Inferior parietal cortex (tissue), 1 donor: ENCODE data around the gene NYNRIN.
"Not testable (repeated sequence)": the region's sequence is repeated elsewhere in the genome, so short reads cannot be mapped to it uniquely, and the experiment has no call there.

Experiments used
- DNase-seq: peaks from one replicate; pipeline ENCODE4 v3.0.0-alpha.2; 2016; ENCODE audit errors: extremely low spot score

Gene NYNRIN

DNA sequence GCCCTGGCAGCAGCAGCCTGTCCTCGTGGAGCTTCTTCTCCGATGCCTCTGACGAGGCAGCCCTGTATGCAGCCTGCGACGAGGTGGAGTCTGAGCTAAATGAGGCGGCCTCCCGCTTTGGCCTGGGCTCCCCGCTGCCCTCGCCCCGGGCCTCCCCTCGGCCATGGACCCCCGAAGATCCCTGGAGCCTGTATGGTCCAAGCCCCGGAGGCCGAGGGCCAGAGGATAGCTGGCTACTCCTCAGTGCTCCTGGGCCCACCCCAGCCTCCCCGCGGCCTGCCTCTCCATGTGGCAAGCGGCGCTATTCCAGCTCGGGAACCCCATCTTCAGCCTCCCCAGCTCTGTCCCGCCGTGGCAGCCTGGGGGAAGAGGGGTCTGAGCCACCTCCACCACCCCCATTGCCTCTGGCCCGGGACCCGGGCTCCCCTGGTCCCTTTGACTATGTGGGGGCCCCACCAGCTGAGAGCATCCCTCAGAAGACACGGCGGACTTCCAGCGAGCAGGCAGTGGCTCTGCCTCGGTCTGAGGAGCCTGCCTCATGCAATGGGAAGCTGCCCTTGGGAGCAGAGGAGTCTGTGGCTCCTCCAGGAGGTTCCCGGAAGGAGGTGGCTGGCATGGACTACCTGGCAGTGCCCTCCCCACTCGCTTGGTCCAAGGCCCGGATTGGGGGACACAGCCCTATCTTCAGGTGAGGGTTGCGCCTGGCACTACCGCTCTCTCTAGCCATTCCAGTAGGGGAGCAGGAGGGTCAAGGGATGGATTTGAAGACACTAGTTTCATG, 28.7 kb upstream of the NYNRIN start:
- no peak for DNase-seq

DNA sequence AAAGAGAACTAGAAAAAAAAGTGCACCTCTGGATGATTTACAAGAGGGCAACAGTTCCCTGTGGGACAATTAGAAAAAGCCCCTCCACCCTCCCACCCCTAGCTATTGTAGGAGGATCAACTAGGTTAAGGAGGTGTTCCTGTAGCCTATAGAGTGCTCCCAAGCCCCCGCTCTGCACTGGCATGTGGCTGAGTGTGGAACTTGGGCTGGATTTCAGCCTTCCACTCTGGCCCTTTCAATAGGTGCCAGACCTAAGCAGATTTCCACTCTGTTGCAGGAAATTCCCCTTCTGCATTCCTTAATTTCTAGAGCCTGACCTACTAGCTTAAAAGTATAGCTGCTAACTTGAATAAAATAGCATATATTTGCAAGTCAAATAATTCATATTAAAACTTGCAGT, 28.1 kb upstream of the NYNRIN start:
- no peak for DNase-seq

DNA sequence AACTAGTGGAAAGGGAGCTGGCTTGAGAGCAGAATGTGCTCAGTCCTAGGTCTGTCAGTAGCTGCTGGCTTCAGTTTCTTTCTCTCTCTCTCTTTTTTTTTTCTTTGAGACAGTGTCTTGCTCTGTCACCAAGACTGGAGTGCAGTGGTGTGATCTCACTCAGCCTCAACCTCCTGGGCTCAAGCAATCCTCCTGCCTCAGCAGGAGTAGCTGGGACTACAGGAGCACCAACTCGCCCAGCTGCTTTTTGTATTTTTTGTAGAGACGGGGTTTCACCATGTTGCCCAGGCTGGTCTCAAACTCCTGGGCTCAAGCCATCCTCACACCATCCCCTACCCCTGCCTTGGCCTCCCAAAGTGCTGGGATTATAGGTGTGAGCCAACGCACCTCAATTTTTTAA, 27.2 kb upstream of the NYNRIN start:
- not testable (repeated sequence) for DNase-seq

DNA sequence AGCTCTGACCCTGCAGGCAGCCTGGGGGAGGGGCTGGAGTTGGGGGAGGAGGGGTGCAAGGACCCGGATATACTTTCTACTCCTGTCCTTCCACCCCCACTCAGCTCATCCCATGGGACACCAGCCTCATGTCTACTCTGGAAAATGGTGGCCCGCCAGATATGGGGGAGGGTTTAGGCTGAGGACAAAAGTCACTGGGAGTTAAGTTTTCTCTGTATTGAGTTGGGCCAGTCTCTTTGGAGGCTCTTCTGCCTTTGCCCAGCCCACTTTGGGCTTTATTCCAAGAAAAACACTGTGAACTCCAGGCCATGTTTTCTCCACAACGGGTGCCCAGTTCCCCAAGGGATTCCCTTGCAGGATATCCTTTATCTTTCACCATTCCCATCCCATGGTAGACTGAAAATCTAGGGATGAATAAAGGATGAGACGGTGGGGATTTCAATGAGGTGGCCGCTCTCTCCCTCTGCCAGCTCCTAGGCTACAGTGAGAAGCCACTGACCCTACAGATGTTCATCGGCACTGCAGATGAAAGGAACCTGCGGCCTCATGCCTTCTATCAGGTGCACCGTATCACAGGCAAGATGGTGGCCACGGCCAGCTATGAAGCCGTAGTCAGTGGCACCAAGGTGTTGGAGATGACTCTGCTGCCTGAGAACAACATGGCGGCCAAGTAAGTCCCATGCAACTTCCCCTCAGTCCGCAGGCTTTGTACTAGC, 25.9 kb upstream of the NYNRIN start:
- DNase-seq = no peak

DNA sequence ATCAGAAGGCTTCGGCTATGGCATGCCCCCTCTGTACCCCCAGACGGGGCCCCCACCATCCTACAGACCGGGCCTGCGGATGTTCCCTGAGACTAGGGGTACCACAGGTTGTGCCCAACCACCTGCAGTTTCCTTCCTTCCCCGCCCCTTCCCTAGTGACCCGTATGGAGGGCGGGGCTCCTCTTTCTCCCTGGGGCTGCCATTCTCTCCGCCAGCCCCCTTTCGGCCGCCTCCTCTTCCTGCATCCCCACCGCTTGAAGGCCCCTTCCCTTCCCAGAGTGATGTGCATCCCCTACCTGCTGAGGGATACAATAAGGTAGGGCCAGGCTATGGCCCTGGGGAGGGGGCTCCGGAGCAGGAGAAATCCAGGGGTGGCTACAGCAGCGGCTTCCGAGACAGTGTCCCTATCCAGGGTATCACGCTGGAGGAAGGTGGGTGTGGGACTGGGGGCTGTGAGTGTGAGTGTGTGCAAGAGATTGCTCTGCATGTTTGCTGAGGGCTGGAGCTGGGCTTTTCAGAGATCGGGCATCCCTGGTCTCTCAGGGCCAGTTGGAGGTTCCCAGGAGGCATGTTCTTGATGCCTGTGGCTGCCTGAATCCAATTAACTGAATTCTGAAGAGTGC, 22.2 kb upstream of the NYNRIN start:
- no peak for DNase-seq

DNA sequence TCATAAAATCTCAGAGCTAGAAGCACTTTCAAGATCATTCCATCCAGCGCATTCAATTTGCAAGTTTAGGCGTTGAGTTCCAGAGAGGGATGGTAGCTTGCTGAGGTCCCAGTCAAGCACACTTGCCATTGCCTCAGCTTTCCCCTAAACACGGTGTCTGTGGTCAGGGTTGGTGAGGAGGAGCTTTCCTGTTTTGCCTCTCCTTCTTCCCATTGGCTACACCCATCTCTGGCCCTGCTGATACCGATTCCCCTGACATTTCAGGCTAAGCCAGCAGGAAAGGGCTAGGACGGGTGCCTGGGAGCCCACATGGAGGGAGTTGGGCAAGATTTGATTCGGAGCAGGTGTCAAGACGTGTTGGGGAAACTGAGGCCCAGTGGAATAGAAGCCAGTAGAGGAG, 21.7 kb upstream of the NYNRIN start:
- DNase-seq = no peak

DNA sequence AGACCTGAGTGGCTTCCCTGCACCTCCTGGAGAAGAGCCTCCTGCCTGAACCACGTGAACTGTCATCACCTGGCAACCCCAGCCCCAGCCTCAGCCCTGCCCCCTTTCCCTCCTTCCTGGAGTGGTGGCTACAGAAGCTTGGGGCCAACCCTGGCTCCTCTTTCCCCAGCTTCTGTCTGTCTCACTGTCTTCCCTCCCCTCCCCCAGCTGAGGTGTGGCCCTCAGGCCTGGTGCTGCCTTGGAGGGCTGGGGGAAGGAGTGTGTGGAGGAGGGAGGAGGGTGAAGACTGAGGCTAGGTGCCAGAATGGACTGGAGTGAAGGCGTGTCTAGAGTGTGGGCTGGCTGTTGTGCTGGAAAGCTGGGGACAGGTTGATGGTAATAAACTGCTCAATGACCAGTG, 21.1 kb upstream of the NYNRIN start:
- DNase-seq = no peak

DNA sequence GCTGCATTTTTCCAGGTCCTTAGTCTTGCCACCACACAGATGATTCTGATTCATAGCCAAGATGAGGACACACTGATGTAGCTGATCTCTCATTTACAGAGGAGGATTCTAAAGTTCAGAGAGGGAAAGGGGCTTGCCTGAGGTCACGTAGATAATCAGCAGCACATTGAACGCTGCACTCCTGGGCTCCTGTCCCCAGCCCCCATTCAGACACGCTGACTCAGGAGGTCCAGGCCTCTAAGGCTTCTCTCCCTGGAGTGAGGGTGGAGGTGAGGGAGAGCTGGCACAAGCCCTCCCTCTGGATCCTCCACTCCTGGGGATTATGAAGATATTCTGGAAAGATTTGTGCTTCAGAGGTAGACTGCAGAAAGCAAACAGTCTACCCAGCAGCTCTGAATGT, 20.5 kb upstream of the NYNRIN start:
- no peak for DNase-seq

DNA sequence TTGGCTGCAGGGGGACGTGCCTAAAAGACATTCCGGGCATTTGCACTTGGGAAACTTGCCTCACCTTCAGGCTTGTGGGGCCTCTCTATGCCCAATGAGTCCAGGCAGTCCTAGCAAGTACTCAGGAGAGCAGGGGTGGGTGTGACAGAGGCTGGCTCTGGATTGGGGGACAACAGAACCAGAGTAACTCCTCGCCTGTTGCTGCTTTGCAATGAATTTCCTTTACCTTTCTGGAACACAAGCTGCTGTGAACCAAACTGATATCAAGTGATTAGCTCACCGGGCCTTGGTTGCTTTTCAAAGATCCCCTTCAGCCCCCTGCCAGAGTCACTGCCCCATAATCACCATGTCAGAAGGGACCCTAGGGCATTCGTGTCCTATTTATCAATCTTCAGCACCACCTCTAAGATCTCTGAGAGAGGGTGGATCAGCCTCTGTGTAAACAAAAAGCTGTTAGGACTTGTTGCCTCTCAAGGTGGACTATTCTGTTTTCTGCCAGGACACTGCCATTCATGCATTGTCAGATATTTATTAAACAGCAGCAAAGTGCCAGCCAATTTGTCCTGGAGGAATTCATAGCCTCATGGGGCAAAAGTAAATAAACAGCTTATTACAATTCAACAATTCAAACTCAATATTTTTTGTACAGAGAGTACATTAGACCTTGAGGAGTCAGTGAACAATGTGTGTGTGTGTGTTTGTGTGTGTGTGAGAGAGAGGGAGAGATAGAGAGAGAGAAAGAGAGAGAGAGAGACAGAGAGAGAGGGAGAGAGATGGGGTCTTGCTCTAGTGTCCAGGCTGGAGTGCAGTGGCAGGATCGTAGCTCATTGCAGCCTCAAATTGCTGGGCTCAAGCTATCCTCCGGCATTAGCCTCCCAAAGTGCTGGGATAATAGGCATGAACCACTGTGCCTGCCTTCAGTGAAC, 19.6 kb upstream of the NYNRIN start:
- DNase-seq = no peak

DNA sequence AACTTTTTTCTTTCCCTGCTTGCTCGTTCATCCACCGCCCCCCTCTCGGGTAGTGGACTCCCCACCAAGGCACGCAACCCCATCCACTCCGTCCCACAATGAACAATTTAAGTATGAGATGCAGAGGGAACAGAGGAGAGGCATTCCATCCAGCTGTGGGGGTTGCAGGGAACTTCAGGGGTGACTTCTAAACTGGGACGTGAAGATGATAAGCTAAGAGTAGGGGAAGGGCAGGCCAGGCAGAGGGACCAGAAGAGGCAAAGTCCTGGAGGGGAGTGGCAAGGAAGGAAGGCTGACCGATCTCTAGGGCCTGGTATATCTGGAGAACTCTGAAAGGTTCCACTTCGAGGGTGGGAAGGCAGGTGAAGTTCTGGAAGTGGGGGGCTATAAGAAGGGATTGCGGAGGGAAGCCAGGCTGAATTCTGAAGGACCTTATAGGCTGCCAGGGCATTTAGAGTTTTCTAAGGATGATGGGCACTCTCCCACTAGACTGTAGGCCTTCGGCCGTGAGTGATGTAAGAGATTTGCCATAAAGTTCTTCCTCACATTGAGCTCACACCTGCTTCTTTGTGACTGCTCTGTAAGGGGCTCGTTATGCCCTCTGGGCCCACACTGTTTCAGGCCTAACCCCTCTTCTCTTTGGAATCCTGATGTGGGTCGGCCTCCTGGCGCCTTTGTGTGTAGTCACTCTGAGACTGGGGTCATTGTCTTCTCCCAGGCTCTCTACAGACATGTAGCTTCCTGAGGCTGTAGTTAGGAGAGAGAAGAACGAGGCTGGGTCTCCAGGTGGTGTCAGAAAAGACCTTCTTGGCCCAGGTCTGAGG, 18.7 kb upstream of the NYNRIN start:
- no peak for DNase-seq

DNA sequence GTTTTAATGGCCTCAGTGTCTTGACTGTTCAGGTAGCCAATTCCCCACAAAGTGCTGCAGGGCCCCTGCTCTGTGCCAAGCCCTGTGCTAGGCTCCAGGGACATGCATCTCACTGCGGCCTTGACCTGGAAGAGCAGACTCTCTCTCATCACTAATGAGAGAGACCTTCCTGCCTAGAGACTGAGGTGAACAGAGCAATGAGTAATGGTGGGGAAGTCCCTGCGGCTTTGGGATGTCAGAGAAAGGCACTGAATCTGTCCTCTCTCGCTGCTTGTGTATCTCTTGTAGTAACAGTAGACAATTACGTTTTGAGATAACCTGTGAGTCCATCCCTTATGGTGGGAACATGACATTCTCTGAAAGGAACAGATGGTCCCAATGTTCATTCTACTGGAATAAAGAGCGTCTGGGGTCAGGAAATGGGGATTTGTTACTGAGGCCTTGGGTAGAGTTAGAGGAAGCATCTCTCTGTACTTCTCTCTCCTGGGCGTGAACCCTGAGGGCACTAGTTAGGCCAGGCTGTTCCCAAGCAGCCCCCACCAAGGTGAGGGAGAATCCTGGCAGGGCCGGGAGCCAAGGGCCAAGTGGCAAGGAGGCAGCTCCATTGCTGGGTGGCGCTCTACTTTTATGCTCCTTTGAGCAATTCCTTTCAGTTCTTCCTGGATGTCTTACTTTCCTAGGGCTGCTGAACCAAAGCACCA, 17.3 kb upstream of the NYNRIN start:
- no peak for DNase-seq

DNA sequence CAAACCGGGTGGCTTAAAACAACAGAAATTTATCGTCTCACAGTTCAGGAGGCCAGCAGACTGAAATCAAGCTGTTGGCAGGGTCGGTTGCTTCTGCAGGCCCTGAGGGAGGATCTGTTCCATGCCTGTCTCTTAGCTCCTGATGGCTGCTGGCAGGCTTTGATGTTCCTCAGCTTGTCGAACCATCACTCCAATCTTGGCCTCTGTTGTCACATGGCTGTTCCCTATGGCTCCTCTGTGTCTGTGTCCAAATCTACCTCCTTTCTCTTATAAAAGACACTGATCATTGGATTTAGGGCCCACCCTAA, 16.8 kb upstream of the NYNRIN start:
- DNase-seq = no peak

DNA sequence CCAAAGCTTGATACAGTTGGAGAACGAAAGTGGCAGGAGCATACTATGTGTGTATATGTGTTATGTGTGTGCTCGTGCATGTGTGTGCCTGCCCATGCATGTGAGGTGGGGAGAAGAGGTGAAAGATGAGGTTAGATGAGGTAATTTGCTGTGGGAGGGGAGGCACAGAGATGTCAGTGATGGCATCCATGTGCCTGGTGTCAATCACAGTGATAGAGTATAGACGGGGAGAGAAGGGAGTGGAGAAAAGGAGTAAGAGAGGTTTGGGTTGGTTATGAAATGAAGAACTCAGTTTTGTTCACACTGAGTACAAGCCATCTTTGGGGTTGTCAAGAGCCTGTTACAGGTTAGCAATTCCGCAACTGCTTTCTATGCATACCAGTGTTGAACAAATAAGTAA, 14.6 kb upstream of the NYNRIN start:
- DNase-seq = no peak

DNA sequence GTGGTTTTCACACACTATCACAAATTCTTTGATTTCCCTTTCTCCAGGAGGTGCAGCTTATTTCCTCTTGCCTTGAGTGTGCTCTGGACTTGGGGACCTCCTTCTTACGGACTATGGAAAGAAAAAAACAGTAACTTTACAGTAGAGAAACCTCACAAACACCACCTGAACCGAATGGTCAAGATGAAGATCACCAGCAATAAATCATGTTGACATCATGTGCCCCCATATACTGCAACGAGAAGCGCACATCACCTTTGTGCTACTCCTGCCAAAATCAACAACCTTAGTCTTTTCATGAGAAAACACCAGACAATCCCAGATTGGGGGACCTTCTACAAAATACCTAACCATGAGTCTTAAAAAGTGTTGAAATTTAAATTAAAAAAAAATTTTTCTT, 13.3 kb upstream of the NYNRIN start:
- no peak for DNase-seq

DNA sequence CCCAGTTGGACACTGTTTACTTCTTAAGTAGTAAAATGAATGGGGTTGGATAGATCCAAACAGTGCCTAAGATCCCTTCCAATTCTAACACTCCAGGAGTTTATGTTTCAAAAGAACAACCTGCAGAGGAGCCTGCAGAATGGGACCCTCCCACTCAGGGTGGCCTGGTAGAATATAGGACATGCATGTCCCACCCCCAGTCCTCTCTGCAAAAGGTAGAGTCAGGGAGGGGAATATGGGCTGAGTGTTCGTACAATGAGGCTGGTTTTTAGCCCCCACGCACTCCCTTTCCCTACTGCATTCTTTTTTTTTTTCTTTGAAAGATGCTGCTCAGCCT, 11.8 kb upstream of the NYNRIN start:
- DNase-seq = no peak

DNA sequence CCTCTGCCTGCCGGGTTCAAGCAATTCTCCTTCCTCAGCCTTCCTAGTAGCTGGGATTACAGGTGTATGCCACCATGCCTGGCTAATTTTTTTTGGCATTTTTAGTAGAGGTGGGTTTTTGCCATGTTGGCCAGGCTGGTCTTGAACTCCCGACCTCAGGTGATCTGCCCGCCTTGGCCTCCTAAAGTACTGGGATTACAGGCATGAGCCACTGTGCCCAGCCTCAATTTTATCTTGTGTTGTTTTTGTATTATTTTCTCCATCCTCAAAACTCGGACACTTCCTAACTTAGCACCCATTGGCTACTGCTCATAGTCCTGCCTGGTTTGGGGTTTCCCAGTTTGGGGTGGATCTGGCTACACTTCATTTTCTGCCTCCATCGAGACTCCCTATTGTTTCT, 11.2 kb upstream of the NYNRIN start:
- DNase-seq = not testable (repeated sequence)

DNA sequence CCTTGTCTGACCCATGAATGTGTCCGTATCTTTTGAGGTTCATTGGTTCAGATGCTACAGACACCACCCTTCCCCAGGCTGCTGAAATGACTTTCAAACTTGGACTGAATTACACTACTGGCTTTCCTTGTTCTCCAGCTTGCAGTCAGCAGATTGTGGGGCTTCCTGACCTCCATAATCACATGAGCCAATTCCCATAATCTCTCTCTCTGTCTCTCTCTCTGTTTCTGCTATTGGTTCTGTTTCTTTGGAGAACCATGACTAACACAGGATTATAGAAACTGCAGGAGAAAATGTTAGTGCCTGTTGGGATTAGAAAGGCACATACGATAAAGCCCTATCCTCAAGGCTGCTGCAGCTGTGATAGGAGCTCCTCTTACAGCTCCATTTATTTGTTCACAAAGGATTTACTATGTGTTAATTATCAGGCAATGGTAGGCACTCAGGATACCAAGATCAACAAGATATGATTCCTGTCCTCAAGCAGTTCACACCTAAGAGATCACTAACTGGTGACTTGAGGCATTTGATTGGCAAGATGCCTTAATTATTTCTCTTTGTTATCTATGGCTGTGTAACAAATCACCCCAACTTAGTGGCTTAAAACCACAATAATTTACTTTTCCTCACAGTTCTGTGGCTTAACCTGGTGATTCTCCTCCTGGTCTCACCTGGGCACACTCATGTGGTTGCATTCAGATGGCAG, 10.2 kb upstream of the NYNRIN start:
- DNase-seq = no peak

DNA sequence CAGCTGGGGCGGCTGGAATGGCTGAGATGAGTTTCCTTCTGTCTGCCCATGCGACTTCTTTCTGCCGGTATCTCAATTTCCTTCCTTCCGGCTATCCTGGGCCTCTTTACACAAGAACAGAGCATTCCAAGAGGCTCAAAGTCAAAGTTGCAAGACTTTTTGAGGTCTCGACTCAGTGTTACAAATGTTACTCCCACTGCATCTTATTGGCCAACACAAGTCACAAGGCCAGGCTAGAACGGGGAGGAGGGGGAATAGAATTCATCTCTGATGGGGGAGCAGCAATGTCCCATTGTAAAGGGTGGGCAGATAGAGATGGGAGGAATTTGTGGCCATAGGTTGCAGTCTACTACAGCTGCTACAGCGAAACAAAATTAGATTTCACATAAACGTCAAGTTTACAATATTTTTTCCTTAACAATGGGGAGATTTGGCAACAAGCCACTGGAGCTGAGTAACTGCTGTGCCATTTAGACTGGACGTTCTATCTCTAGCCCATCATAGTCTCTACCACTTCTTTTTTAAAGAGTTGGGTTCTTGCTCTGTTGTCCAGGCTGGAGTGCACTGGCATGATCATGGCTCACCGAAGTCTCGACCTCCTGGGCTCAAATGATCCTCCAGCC, 9.5 kb upstream of the NYNRIN start:
- no peak for DNase-seq

DNA sequence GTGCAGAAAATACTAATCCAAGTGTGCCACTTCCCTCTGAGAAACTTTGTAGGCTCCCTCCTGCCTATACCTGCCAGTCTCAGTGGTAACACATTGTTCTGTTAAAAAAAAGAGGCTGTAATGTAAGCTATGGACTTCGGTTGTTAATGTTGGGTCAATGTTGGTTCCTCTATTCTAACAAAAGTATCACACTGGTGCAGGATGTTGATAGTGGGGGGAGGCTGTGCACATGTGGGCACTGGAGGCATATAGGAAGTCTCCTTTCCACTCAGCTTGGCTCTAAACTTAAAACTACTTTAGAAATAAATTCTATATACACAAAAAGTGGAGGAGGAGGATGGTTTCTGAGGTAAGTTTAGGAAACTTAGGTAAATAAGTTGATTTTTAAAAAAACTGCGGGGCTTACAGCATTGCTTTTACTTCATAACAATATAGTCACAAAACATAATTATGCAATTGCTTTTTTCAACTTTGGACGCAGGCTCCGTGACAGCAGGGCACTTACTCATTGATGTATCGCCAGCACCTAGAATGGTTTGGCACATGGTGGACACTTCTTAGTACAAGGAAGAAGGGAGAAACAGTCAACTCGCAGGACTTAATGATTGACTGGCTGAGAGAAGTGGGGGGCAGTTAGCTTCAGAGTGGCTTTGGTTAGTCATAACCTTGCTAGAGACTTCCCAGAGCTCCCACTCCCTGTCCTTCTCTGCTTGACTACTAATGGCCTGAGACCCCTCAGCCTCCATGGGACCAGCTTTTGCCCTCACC, 7.9 kb upstream of the NYNRIN start:
- DNase-seq = no peak
